SK-MEL-5 (cell line): ENCODE measurements around the gene CEP72. TPM values are rescaled to one million over a fixed set of nuclear protein-coding genes. Genes with fewer than 3 reads are reported as not detected.
A peak's percentile ranks its signal among the peaks of the same experiment; 100 is the strongest.

Experiments used
- DNase-seq: peaks from one replicate; pipeline ENCODE4 v3.0.0-alpha.2; 2016; ENCODE audit warnings: low read depth, low spot score
- in situ Hi-C: cut with HindIII; loops from 2 replicates; pipeline ENCODE4 v1.10.0; 2016; ENCODE audit warnings: low sequenced_read_pairs, high pct_unique_total_duplicates, low pct_unique_long_range_greater_than_20kb
- total RNA-seq: library from RNA; depleted of rRNA; stranded (reverse); fragments of >200 nt; shearing (Covaris generic); gene quantifications from 2 replicates; pipeline ENCODE4 v1.2.3, GENCODE V29; 2014

The CEP72 gene
- total RNA-seq, 1 experiment from 2014 or later: 7.1 TPM

- no peak for DNase-seq
- in situ Hi-C loops: no loop called here
These were observed 4.4 kb upstream of the CEP72 start for GRCh38 chr5:607541-608428.

GRCh38 chr5:608429-609370, 3.4 kb upstream of the CEP72 start:
- in situ Hi-C loops: no loop called here
- DNase-seq: no peak

DNA sequence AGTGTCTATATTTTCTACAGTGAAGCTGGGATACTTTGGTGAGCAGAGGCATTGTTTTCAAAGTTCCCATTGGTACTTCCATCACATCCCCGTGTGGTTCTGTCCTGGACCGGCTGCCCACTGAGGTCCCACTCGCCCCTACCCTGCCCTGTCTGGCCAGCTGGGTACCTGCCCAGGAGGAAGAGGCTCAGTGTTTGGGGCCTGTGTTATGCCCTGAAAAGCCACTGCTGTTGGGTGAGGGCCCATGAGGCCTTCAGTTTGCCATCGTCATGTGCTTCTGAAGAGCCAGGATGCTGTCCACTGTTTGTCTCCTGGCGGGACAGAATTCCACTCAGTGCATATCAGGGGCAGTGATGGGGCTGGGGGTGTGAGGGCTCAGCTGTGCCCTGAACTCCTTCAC, 2.6 kb upstream of the CEP72 start:
- no peak for DNase-seq
- in situ Hi-C loops: no loop called here

GRCh38 chr5:610011-610743, 2.0 kb upstream of the CEP72 start:
- in situ Hi-C loops: no loop called here
- DNase-seq: no peak

GRCh38 chr5:610744-611730, 1.1 kb upstream of the CEP72 start:
- in situ Hi-C loops: no loop called here
- DNase-seq: no peak

DNA sequence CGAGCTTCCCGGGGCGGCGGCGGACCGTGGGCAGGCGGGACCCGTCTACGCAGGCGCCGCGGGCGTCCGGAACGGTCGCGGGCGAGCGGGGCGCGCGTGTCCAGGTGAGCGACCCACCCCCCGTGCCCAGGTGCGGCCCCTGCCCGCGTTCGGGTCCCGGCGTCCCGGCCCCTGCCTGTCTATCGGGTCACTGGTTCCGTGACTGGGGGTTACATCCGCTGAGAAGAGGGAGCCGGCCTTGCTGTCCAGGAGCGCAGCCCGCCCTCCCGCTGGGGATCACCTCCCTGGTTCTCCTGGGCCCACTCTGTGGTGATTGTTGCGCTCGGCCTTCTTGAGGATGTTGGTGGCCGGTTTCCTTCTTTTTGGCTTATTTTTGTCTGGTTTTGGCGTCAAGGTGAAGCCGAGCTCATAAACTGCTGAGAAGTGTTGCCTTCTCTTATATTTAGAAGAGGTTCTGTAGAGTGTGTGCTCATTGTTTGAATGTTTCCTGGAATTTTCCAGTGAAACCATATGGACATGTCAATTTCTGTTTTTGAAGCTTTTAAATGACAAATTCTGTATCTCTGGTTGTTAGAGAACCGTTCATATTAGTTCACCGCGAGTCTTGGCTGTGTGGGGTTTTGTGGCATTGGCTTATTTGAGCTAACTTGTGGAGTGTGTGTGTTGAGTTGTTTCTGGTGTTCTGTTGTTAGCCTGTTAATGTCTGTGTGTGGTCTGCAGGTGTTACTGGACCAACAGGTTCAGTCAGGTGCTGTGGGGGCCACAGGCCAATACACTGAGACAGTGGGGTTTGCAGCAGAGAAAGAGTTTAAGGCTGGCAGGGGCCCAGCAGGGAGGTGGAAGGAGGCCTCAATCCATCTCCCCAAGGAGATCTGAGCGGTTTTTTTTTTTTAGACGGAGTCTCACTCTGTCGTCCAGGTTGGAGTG, 621 bp downstream of the CEP72 start:
- DNase-seq: no peak
- in situ Hi-C loops: no loop called here

DNA sequence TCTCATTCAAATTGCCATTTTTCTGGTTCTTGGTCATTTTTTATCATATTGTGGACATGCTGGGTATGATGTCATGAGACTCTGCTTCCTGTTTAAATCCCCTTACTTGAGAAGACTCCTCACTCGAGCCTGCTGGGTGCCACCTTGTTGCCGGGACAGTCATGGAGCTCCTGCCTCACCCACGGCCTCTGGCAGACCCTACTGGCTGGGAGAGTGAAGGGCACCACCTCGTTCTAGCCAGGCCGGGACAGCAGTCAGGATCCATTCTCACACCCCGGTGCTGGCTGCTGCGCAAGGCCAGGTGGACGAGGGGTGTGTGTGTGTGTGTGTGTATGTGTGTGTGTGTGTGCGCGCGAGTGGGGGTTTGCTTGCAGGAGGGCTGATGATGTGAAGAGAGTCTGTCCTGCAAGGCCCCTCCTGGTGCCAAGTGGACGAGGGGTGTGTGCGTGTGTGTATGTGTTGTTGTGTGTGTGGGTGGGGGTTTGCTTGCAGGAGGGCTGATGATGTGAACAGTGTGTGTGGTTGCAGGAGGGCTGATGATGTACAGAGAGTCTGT, 4.4 kb downstream of the CEP72 start:
- DNase-seq: peak; percentile 41
- in situ Hi-C loops: no loop called here

GRCh38 chr5:617896-618295, 5.8 kb downstream of the CEP72 start:
- in situ Hi-C loops: no loop called here
- DNase-seq: no peak

DNA sequence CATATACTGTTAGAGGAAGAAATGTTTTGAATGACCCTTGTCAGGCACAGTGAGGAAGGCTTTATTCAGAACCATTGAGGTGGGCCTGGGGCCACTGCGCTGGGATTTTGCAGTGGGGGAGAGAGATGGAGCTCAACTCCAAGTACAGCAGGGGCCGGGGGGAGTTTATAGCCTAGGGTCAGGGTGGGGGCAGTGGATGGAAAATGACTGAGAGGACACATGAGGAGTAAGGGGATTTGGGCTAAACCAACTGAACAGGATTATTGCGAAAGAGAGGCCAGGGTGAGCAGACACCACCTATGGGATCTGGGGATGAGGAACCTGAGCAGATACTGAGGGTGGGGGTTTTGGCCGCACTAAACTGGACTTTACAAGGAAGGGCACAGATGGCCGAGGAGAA, 6.3 kb downstream of the CEP72 start:
- no peak for DNase-seq
- in situ Hi-C loops: no loop called here

GRCh38 chr5:619444-619843, 7.3 kb downstream of the CEP72 start:
- in situ Hi-C loops: no loop called here
- no peak for DNase-seq

GRCh38 chr5:620152-620551, 8.0 kb downstream of the CEP72 start:
- in situ Hi-C loops: no loop called here
- no peak for DNase-seq

- no peak for DNase-seq
- in situ Hi-C loops: no loop called here
These were observed 8.5 kb downstream of the CEP72 start for GRCh38 chr5:620586-621180.

- in situ Hi-C loops: no loop called here
- no peak for DNase-seq
These were observed 9.2 kb downstream of the CEP72 start for GRCh38 chr5:621341-621761.

DNA sequence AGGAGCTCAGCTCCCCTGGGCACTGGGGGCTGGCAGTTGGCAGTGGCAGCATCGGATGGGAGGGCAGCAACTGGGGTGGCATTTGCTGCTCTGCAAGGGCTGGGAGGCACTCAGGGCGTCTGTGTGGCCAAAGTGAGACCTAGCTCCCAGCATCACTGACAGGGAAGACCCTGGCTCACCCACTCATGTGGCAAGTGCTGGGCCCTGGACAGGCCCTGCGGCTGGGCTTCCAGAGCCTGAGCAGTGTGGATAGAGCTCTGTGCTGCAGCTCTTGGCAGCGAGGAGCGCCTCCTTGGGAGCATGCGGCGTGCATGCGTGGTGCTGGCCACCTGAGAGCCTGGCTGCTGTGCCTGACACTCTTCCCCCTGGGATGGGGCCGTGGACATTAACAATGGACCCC, 10.2 kb downstream of the CEP72 start:
- no peak for DNase-seq
- in situ Hi-C loops: no loop called here

DNA sequence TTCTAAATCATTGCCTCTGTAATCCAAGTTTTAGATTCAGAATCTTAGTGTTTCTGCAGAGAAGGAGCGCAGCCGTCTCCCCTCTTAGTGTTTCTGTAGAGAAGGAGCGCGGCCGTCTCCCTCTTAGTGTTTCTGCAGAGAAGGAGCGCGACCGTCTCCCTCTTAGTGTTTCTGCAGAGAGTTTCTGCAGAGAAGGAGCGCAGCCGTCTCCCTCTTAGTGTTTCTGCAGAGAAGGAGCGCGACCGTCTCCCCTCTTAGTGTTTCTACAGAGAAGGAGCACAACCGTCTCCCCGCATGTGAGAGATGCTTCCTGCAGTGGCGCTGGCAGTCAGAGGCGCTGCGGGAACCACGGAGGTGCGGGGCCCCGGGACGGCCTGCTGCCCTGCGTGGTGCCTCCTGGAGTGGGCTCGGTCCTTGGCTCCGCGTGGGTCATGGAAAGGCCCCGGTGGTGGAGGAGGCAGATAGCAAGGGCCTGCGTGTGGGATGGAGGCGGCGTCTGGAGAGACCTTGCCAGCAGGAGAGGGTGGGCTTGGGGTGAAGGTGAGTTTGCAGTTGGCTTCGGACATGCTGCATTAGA, 10.9 kb downstream of the CEP72 start:
- in situ Hi-C loops: no loop called here
- no peak for DNase-seq
